Measurements from ENCODE around the gene CYTH4.

DNA sequence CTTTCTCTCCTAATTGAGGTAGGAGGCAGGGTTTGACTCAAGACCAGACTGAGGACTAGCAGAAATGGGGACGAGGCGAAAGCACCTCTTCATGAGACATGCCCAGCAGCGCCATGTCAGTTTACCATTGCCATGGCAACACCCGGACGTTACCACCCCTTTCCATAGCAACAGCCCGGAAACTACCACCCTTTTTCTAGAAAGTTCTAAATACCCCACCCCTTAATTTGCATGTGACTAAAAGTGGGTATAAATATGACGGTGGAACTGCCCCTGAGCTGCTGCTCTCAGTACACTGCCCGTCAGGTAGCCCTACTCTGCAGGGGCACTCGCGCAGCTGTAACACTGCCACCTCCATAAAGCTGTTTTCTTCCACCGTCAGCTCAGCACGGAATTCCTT lies 32.3 kb upstream of the CYTH4 start:
- TF ChIP-seq, protein P1, sequence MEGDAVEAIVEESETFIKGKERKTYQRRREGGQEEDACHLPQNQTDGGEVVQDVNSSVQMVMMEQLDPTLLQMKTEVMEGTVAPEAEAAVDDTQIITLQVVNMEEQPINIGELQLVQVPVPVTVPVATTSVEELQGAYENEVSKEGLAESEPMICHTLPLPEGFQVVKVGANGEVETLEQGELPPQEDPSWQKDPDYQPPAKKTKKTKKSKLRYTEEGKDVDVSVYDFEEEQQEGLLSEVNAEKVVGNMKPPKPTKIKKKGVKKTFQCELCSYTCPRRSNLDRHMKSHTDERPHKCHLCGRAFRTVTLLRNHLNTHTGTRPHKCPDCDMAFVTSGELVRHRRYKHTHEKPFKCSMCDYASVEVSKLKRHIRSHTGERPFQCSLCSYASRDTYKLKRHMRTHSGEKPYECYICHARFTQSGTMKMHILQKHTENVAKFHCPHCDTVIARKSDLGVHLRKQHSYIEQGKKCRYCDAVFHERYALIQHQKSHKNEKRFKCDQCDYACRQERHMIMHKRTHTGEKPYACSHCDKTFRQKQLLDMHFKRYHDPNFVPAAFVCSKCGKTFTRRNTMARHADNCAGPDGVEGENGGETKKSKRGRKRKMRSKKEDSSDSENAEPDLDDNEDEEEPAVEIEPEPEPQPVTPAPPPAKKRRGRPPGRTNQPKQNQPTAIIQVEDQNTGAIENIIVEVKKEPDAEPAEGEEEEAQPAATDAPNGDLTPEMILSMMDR (IDR thresholded peaks at IDR 0.05) = no peak
- no peak for TF ChIP-seq EZH2 (IDR thresholded peaks at IDR 0.05)
- no peak for TF ChIP-seq EZH2phosphoT487 (IDR thresholded peaks at IDR 0.05)

Data from neural progenitor cell (in vitro differentiated cells).